Fibroblast of lung (primary cell): ENCODE measurements around the gene SPTB. TPM values are rescaled to one million over a fixed set of nuclear protein-coding genes. Genes with fewer than 3 reads are reported as not detected.

Experiments
- DNase-seq, 2 donors: peaks; one replicate each; pipeline versions ENCODE4 v3.0.0 to v3.0.0-alpha.2; 2010; ENCODE audit warnings: low read depth in 2 of 2
- H2AFZ ChIP-seq: 2 replicates; pipeline ENCODE4 v1.5.1; 2012; ENCODE audit warnings: low read length, control low read depth, inconsistent platforms
- H3K27ac ChIP-seq: 2 replicates; pipeline ENCODE4 v1.5.1; 2011; ENCODE audit warnings: low read length, control low read depth; ENCODE audit not compliant: insufficient read depth
- H3K27me3 ChIP-seq: 2 replicates; pipeline ENCODE4 v1.5.1; 2011; ENCODE audit warnings: mild to moderate bottlenecking, low read length; ENCODE audit not compliant: control insufficient read depth, insufficient read depth
- H3K36me3 ChIP-seq: 2 replicates; pipeline ENCODE4 v1.5.1; 2011; ENCODE audit warnings: low read length; ENCODE audit not compliant: control insufficient read depth, insufficient read depth
- H3K4me1 ChIP-seq: 2 replicates; pipeline ENCODE4 v1.5.1; 2011; ENCODE audit warnings: low read length; ENCODE audit not compliant: control insufficient read depth, insufficient read depth; ENCODE audit errors: extremely low read depth
- H3K4me2 ChIP-seq: 2 replicates; pipeline ENCODE4 v1.5.1; 2011; ENCODE audit warnings: low read length, control low read depth; ENCODE audit not compliant: insufficient read depth; ENCODE audit errors: extremely low read depth
- H3K4me3 ChIP-seq, 4 experiments: fragments of 200-600 bp in 1 of 4; sonication (generic) in 1 of 4; replicated peaks in 1 of 4; 2 replicates each; pipeline ENCODE4 v1.5.1; 2011 to 2016; ENCODE audit warnings: low read length in 4 of 4, low read depth in 3 of 4, mild to moderate bottlenecking in 3 of 4, control low read depth in 2 of 4, inconsistent platforms in 1 of 4, mixed read lengths in 1 of 4; ENCODE audit not compliant: insufficient read depth in 1 of 4; ENCODE audit errors: control extremely low read depth in 1 of 4
- H3K79me2 ChIP-seq: 2 replicates; pipeline ENCODE4 v1.5.1; 2012; ENCODE audit warnings: mild to moderate bottlenecking, low read length, inconsistent platforms; ENCODE audit not compliant: control insufficient read depth, insufficient read depth
- H3K9ac ChIP-seq: 2 replicates; pipeline ENCODE4 v1.5.1; 2011; ENCODE audit warnings: mild to moderate bottlenecking, low read length, control low read depth; ENCODE audit not compliant: insufficient read depth
- H3K9me3 ChIP-seq: 2 replicates; pipeline ENCODE4 v1.5.1; 2012; ENCODE audit warnings: low read depth, low read length; ENCODE audit not compliant: control insufficient read depth, insufficient read depth
- H4K20me1 ChIP-seq: 2 replicates; pipeline ENCODE4 v1.5.1; 2011; ENCODE audit warnings: low read length; ENCODE audit not compliant: control insufficient read depth, insufficient read depth; ENCODE audit errors: extremely low read depth
- CTCF ChIP-seq, 2 donors: IDR thresholded peaks in 1 of 2; conservative IDR thresholded peaks in 1 of 2; 1 replicate in 1 of 2; 2 replicates in 1 of 2; pipeline ENCODE4 v1.5.1; 2011 to 2012; ENCODE audit warnings: low read length in 2 of 2, control low read depth in 1 of 2, inconsistent platforms in 1 of 2, low read depth in 1 of 2, mild to moderate bottlenecking in 1 of 2
- EZH2 ChIP-seq: IDR thresholded peaks from 2 replicates; pipeline ENCODE4 v1.5.1; 2012; ENCODE audit warnings: low read length, control low read depth, mild to moderate bottlenecking; ENCODE audit errors: missing control alignments
- polyA plus RNA-seq, 2 donors: library from polyadenylated mRNA; depleted of rRNA in 1 of 2; stranded (reverse) in 1 of 2; unstranded in 1 of 2; fragments of >200 nt; gene quantifications; 2 replicates each; pipeline ENCODE4 v1.2.1, GENCODE V29; 2011 to 2012; ENCODE audit warnings: missing spikeins in 1 of 2
- total RNA-seq: library from RNA; depleted of rRNA; stranded (reverse); fragments of >200 nt; gene quantifications from 2 replicates; pipeline ENCODE4 v1.2.1, GENCODE V29; 2014

The SPTB gene
- total and polyA plus RNA-seq, 2 donors (not counting 1 experiment from before 2014, with no cell fraction given), result not detected

- Histone ChIP-seq H3K9me3 (no peaks in the 10 kb centered on the region), H3K27me3 (peaks cover 40% of the 10 kb centered on the region), H2AFZ (no peak overlapping the region), H3K4me2 (no peak overlapping the region), H3K4me1 (no peaks in the 10 kb centered on the region), H3K79me2 (no peaks in the 10 kb centered on the region), H3K4me3 (no peak overlapping the region), H3K27ac (no peak overlapping the region), H3K36me3 (no peaks in the 10 kb centered on the region), H3K9ac (no peak overlapping the region), H4K20me1 (no peaks in the 10 kb centered on the region)
- no peak for DNase-seq
- no peak for TF ChIP-seq EZH2
Observed at GRCh38 chr14:64844969-64845536, 34.7 kb downstream of the SPTB start.

GRCh38 chr14:64844272-64844671 lies 35.4 kb downstream of the SPTB start:
- peaks cover 40% of the 10 kb centered on the region for H3K27me3 ChIP-seq
- H3K9ac ChIP-seq, result no peak overlapping the region
- no peaks in the 10 kb centered on the region for H3K9me3 ChIP-seq
- no peaks in the 10 kb centered on the region for H3K36me3 ChIP-seq
- TF ChIP-seq EZH2, result no peak
- no peak for TF ChIP-seq CTCF (conservative IDR thresholded peaks at IDR 0.05 in 1 of 2, IDR thresholded peaks at IDR 0.05 in 1 of 2; ENCODE audit: low read depth in 1 of 2, low read length in 2 of 2)
- no peaks in the 10 kb centered on the region for H3K4me1 ChIP-seq
- no peak overlapping the region for H3K4me2 ChIP-seq
- no peaks in the 10 kb centered on the region for H4K20me1 ChIP-seq
- H3K4me3 ChIP-seq, result no peak overlapping the region
- H2AFZ ChIP-seq, result no peak overlapping the region
- H3K79me2 ChIP-seq, result no peaks in the 10 kb centered on the region
- DNase-seq, result no peak
- no peak overlapping the region for H3K27ac ChIP-seq

- H3K4me2 ChIP-seq, result no peak overlapping the region
- no peak for DNase-seq
- H3K4me3 ChIP-seq, result no peak overlapping the region
- TF ChIP-seq EZH2 (no peak), CTCF (conservative IDR thresholded peaks at IDR 0.05 in 1 of 2, IDR thresholded peaks at IDR 0.05 in 1 of 2; ENCODE audit: low read depth in 1 of 2, low read length in 2 of 2) (no peak)
- H3K27ac ChIP-seq, result no peak overlapping the region
- H3K79me2 ChIP-seq, result no peaks in the 10 kb centered on the region
- no peaks in the 10 kb centered on the region for H3K36me3 ChIP-seq
- H4K20me1 ChIP-seq, result no peaks in the 10 kb centered on the region
- no peaks in the 10 kb centered on the region for H3K4me1 ChIP-seq
- no peaks in the 10 kb centered on the region for H3K9me3 ChIP-seq
- H3K27me3 ChIP-seq, result peaks cover 40% of the 10 kb centered on the region
- H3K9ac ChIP-seq, result no peak overlapping the region
- no peak overlapping the region for H2AFZ ChIP-seq
Observed at GRCh38 chr14:64843548-64843947, 36.2 kb downstream of the SPTB start.
